Right forelimb (tissue), 1 donor: ENCODE data around the gene OR11H1.
"Not testable (repeated sequence)": the region's sequence is repeated elsewhere in the genome, so short reads cannot be mapped to it uniquely, and the experiment has no call there.

Experiments
- DNase-seq: peaks from one replicate; pipeline ENCODE4 v3.0.0-alpha.2; 2018

OR11H1 gene

GRCh38 chr22:15527892-15528291 lies at the start of gene OR11H1:
Gene OR11H1 (plus strand): TSS chr22:15528192. CDS start chr22:15528192, 0 bp downstream.
- not testable (repeated sequence) for DNase-seq

DNA sequence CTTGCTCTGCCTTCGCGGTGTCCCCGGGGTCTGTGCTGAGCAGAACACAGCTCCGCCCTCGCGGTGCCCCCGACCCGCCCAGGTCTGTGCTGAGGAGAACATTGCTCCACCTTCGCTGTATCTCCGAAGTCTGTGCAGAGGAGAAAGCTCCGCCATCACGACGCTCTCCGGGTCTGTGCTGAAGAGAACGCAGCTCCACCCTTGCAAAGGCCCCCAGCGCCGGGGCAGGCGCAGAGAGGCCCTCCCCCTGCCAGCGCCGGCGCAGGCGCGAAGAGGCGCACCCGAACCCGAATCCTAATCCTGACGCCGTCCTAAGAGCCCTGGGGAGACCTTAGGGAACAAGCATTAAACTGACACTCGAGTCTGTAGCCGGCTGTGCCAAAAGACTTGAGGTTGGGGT lies 18.0 kb upstream of the OR11H1 start:
- not testable (repeated sequence) for DNase-seq

DNA sequence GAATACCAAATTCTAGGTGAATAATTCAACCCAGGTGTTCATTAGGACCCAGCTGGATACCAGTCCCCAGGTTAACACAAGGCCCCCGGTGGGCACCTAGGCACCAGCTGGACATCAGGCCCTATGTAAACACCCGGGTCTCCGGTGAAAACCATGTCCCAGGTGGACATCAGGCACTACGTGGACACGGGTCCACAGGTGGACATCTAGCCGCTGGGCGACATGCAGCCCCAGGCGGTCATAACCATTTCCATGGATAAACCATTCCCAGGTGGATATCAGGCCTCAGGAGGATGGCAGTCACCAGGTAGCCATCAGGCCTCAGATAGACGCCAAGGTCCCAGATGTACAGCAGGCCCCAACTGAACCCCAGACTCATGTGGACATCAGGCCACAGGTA lies 12.1 kb upstream of the OR11H1 start:
- DNase-seq, result not testable (repeated sequence)

- DNase-seq, result not testable (repeated sequence)
These were observed 25.8 kb downstream of the OR11H1 start for GRCh38 chr22:15553767-15554166.

- DNase-seq, result not testable (repeated sequence)
These were observed 35.5 kb downstream of the OR11H1 start for GRCh38 chr22:15563461-15563860.

- DNase-seq, result not testable (repeated sequence)
These were observed 37.1 kb downstream of the OR11H1 start for GRCh38 chr22:15565063-15565462.
